SU-DHL-6 (cell line): ENCODE data around the gene NUP85.
"Not testable (repeated sequence)": the region's sequence is repeated elsewhere in the genome, so short reads cannot be mapped to it uniquely, and the experiment has no call there.

Experiments used
- H2AFZ ChIP-seq: fragments of 200-600 bp; sonication (generic); 2 replicates; pipeline ENCODE4 v1.6.1; 2014; ENCODE audit warnings: low read depth, mild to moderate bottlenecking, moderate library complexity, mixed read lengths, antibody characterized with exemption, low read length; ENCODE audit not compliant: severe bottlenecking
- H3F3A ChIP-seq: fragments of 200-600 bp; shearing (Covaris generic); 2 replicates; pipeline ENCODE4 v1.6.0; 2016; ENCODE audit warnings: antibody characterized with exemption, mild to moderate bottlenecking; ENCODE audit not compliant: insufficient read depth
- H3K27ac ChIP-seq: fragments of 200-600 bp; sonication (generic); 2 replicates; pipeline ENCODE4 v1.5.1; 2016; ENCODE audit warnings: low read depth, mild to moderate bottlenecking, low read length, moderate library complexity, mixed read lengths
- H3K27me3 ChIP-seq: fragments of 200-600 bp; sonication (generic), shearing (Covaris generic); 2 replicates; pipeline ENCODE4 v1.6.0; 2014; ENCODE audit warnings: mild to moderate bottlenecking, low read length
- H3K36me3 ChIP-seq: fragments of 200-600 bp; sonication (generic); 2 replicates; pipeline ENCODE4 v1.6.1; 2014; ENCODE audit warnings: mild to moderate bottlenecking, low read length, mixed read lengths
- H3K4me2 ChIP-seq: fragments of 300-600, 200-600 bp; shearing (Covaris generic), sonication (generic); 2 replicates; pipeline ENCODE4 v1.6.0; 2014; ENCODE audit warnings: low read length, low read depth, mild to moderate bottlenecking; ENCODE audit not compliant: poor library complexity, severe bottlenecking
- H3K4me3 ChIP-seq: fragments of 200-600 bp; sonication (generic); 2 replicates; pipeline ENCODE4 v1.5.1; 2014; ENCODE audit warnings: antibody characterized with exemption, low read length, mild to moderate bottlenecking, mixed read lengths; ENCODE audit not compliant: insufficient read depth, poor library complexity, severe bottlenecking
- H3K79me2 ChIP-seq: fragments of 200-600 bp; sonication (generic); 2 replicates; pipeline ENCODE4 v1.6.1; 2014; ENCODE audit warnings: mild to moderate bottlenecking, low read length, moderate library complexity; ENCODE audit not compliant: insufficient read depth
- H3K9ac ChIP-seq: fragments of 200-600 bp; sonication (generic); 2 replicates; pipeline ENCODE4 v1.7.0; 2014; ENCODE audit warnings: mild to moderate bottlenecking, low read length
- H3K9me2 ChIP-seq: fragments of 200-600 bp; sonication (generic); replicated peaks from 2 replicates; pipeline ENCODE4 v1.6.1; 2014; ENCODE audit warnings: low read length; ENCODE audit not compliant: insufficient read depth
- H3K9me3 ChIP-seq: fragments of 200-600 bp; sonication (generic); 2 replicates; pipeline ENCODE4 v1.6.1; 2014; ENCODE audit warnings: low read length, mixed read lengths; ENCODE audit not compliant: insufficient read depth
- H4K20me1 ChIP-seq: fragments of 200-600 bp; sonication (generic); 2 replicates; pipeline ENCODE4 v1.6.1; 2014; ENCODE audit warnings: low read depth, mild to moderate bottlenecking, antibody characterized with exemption, low read length, moderate library complexity, mixed read lengths
- CTCF ChIP-seq: fragments of 200-600 bp; sonication (generic); IDR thresholded peaks from one replicate; pipeline ENCODE4 v1.5.1; 2017; ENCODE audit warnings: antibody characterized with exemption, mild to moderate bottlenecking, low read length, moderate library complexity; ENCODE audit not compliant: insufficient read depth, poor library complexity, severe bottlenecking
- EZH2phosphoT487 ChIP-seq: fragments of 200-600 bp; sonication (generic), shearing (Covaris generic); conservative IDR thresholded peaks from 2 replicates; pipeline ENCODE4 v1.6.1; 2018; ENCODE audit warnings: mild to moderate bottlenecking, antibody characterized with exemption, low read length, moderate library complexity, mixed read lengths

The NUP85 gene

DNA sequence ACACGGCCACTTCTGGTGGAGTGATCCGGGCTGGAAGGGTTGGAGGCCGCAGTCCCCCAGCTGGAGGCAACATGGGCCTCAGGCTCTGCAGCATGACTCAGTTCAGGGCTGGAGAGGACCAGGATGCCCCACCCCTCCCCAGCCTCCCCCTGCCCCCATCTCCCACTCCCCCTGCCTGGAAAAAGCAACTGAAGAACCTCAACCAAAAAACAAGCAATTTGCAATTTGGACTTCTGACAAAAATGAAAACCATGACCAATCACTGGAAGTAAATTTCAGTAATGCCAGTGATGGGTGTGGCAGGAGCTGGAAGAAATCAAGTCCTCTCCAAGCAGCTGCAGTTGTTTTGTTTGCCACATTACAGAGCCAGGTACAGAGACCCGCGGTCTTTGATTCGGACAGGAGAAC is 72.2 kb downstream of the NUP85 start:
- H3K9me3 ChIP-seq = no peaks in the 10 kb centered on the region

GRCh38 chr17:75280189-75280588 is 74.7 kb downstream of the NUP85 start:
- H2AFZ ChIP-seq, H3F3A ChIP-seq, H3K9ac ChIP-seq, H3K9me2 ChIP-seq, H3K9me3 ChIP-seq, H3K4me3 ChIP-seq, H3K27ac ChIP-seq, H4K20me1 ChIP-seq, H3K36me3 ChIP-seq, H3K27me3 ChIP-seq, H3K4me2 ChIP-seq: not testable (repeated sequence)
- H3K79me2 ChIP-seq = peaks cover 10% of the 10 kb centered on the region; the same call in 1 of the 2 replicates

More for the DNA sequence above, 72.2 kb downstream of the NUP85 start:
- H3K36me3 ChIP-seq = peaks cover 6% of the 10 kb centered on the region; the same call in 1 of the 2 replicates
- no peak overlapping the region for H2AFZ ChIP-seq
- H3K9ac ChIP-seq = no peak overlapping the region
- peaks cover 21% of the 10 kb centered on the region for H3F3A ChIP-seq
- H3K4me3 ChIP-seq = no peak overlapping the region
- H3K27ac ChIP-seq = no peak overlapping the region
- H4K20me1 ChIP-seq = no peaks in the 10 kb centered on the region
- H3K27me3 ChIP-seq = no peaks in the 10 kb centered on the region
- H3K79me2 ChIP-seq = peaks cover 10% of the 10 kb centered on the region; the same call in 1 of the 2 replicates
- H3K9me2 ChIP-seq = no peaks in the 10 kb centered on the region
- H3K4me2 ChIP-seq = no peak overlapping the region
- TF ChIP-seq CTCF (no peak), EZH2phosphoT487 (no peak)

GRCh38 chr17:75285123-75285522 is 79.6 kb downstream of the NUP85 start:
- no peak overlapping the region for H3K27ac ChIP-seq

More at GRCh38 chr17:75285123-75285522, 79.6 kb downstream of the NUP85 start:
- no peak overlapping the region for H3K9ac ChIP-seq
- no peaks in the 10 kb centered on the region for H3K9me2 ChIP-seq
- no peaks in the 10 kb centered on the region for H3K9me3 ChIP-seq
- H2AFZ ChIP-seq = no peak overlapping the region
- H3F3A ChIP-seq = peaks cover 6% of the 10 kb centered on the region
- TF ChIP-seq EZH2phosphoT487 = no peak
- TF ChIP-seq CTCF = no peak
- no peak overlapping the region for H3K4me2 ChIP-seq
- no peak overlapping the region for H3K4me3 ChIP-seq
- H3K36me3 ChIP-seq = peaks cover 11% of the 10 kb centered on the region; the same call in 1 of the 2 replicates
- H3K79me2 ChIP-seq = peaks cover 41% of the 10 kb centered on the region
- no peaks in the 10 kb centered on the region for H3K27me3 ChIP-seq
- H4K20me1 ChIP-seq = no peaks in the 10 kb centered on the region
